HG02678 (cell line): ENCODE data around the gene TIMM44.
"Not testable (repeated sequence)": the region's sequence is repeated elsewhere in the genome, so short reads cannot be mapped to it uniquely, and the experiment has no call there.

Source experiments
- ATAC-seq: cut with Tn5 transposase; IDR thresholded peaks from one replicate; pipeline ENCODE4 v1.9.1; 2021; ENCODE audit warnings: mild to moderate bottlenecking, moderate library complexity; ENCODE audit not compliant: unreplicated experiment

TIMM44 gene

GRCh38 chr19:7904074-7905020, 39.1 kb downstream of the TIMM44 start:
- peak; percentile 36 for ATAC-seq

DNA sequence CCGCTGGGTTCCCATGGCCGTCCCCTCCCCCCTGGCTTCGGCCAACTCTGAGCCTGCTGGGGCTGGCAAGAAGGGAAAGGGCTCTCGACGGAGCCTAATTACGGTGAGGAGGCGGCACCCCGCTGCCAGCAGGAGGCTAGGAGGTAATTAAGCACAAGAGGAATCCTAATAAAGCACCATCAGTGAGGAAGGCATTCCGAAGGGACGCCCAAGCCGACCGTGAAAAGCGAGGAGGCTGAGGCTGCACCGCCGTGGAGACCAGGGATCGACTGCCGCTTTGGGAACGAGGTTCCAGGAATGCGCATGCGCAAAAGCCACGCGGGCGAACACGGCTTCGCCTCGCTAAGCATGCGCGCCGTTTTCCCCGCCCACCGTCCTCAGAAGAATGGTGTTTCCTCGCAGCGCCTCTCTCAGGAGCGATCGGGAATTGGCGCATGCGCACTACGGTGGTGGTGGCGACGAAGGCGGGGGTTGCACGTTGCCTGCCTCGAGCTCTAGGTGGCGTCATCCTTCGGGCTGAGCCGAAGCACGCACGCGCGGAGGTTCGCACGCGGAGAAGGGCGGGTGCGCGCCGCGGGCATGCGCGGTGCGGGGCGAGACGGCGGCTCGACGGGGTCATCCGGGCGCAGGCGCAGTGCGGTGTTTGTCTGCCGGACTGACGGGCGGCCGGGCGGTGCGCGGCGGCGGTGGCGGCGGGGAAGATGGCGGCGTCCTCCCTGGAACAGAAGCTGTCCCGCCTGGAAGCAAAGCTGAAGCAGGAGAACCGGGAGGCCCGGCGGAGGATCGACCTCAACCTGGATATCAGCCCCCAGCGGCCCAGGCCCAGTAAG, 40.0 kb downstream of the TIMM44 start, which contains the start of gene MAP2K7:
MAP2K7 (plus strand) TSS at position 634 of the 830 bp plus-strand sequence; CDS start at position 702, 68 bp downstream.
- peak; percentile 88 for ATAC-seq

GRCh38 chr19:7902796-7903243, 40.6 kb downstream of the TIMM44 start:
- ATAC-seq: no peak

GRCh38 chr19:7901337-7901736, 42.1 kb downstream of the TIMM44 start:
- no peak for ATAC-seq

DNA sequence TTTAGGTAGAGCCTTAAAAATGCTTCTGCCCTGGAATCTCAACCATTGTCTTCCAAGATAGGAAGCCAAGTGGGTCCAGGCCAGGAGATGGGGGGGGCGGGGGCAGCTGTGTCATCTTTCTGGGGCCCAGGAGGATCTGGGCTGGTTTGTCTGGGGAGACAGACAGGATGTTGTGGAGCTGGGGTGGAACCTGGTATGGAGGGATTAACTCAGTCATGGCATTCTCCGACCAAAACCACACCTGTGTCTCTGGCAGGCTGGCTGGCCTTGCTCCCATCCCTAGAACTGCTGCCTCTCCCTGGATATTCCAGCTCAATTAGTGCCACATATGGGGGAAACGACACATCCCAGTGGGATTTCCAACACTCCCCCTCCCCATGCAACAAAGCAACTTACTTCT, 42.5 kb downstream of the TIMM44 start:
- no peak for ATAC-seq

- ATAC-seq: no peak
Observed at GRCh38 chr19:7900401-7900870, 43.0 kb downstream of the TIMM44 start.

- no peak for ATAC-seq
Observed at GRCh38 chr19:7899751-7900378, 43.6 kb downstream of the TIMM44 start.

DNA sequence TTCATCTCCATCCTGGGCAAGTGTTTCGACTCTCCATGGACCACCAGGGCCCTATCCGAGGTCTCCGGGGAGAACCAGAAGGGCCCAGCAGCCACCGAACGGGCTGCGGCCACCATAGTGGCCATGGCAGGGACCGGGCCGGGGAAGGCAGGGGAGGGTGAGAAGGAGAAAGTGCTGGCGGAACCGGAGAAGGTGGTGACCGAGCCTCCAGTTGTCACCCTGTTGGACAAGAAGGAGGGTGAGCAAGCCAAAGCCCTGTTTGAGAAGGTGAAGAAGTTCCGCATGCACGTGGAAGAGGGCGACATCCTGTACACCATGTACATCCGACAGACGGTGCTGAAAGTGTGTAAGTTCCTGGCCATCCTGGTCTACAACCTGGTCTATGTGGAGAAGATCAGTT, 44.5 kb downstream of the TIMM44 start:
- ATAC-seq: no peak

DNA sequence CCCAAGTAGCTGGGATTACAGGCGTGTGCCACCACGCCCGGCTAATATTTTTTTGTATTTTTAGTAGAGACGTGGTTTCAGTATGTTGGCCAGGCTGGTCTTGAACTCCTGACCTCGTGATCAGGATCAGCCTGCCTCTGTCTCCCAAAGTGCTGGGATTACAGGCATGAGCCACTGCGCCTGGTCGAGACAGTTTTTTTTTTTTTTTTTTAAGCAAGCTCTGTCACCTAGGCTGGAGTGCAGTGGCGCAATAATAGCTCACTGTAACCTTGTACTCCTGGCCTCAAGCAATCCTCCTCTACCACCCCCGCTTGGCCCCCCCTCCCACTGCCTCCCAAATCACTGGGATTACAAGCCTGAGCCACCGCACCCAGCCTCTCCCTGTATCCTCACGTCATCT, 46.2 kb downstream of the TIMM44 start:
- no peak for ATAC-seq

- no peak for ATAC-seq
Observed at GRCh38 chr19:7895565-7895964, 47.9 kb downstream of the TIMM44 start.

- no peak for ATAC-seq
Observed at GRCh38 chr19:7894612-7895309, 48.7 kb downstream of the TIMM44 start.

GRCh38 chr19:7893362-7894101, 49.9 kb downstream of the TIMM44 start:
- ATAC-seq: not testable (repeated sequence)

DNA sequence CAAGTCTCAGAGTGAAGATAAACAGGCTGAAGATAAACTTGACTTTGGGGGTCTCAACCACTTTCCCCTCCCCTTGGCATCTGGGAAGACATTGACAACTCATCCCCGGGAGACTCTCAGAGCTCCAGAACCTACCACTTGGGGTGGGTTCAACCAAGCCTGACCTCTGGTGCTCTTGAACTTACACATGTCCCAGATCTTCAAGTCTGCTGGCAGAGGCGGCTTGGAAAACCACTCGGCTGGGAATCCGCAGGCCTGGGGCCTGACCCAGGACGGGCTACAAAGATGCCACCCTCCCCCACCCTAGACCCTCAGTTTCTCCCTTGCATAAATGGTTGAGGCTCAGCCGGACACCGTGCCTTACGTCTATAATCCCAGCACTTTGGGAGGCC, 54.6 kb downstream of the TIMM44 start:
- ATAC-seq: no peak

GRCh38 chr19:7888145-7888825, 55.2 kb downstream of the TIMM44 start, which contains the start of gene LRRC8E:
TSS of gene LRRC8E (plus strand) at chr19:7888510. CDS start at chr19:7895604, 7,094 bp downstream.
- ATAC-seq: no peak

DNA sequence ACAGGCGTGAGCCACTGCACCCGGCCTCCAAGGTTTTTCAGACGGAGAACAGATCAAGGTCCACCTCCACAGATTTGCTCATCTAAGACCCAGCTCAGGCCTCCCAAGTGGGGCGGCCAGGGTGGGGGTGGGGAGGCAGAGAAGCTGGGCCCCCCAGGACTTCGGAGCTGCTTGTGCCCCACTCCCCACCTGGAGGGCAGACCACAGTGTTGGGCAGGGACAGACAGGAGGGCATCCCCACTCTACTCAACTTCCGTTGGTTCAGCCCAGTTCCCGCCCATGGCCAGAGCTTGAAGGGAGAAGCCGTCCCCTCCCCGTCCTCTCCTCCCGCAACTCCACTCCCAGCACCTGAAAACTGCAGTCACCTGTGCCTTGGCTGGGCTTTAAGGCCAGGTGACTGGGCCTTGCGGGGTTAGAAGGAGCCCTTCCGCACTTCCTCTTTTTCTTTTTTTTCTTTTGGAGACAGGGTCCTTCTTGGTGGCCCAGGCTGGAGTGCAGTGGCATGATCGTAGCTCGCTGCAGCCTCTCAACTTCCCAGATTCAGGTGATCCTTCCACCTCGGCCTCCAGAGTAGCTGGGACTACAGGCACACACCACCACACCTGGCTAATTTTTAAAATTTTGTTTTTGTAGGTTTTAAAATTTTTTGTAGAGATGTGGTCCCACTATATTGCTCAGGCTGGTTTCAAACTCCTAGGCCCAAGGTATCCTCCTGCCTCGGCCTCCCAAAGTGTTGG, 55.9 kb downstream of the TIMM44 start:
- no peak for ATAC-seq

- ATAC-seq: no peak
Observed at GRCh38 chr19:7885818-7886217, 57.6 kb downstream of the TIMM44 start.

- ATAC-seq: no peak
Observed at GRCh38 chr19:7883796-7884570, 59.5 kb downstream of the TIMM44 start.

GRCh38 chr19:7883105-7883504, 60.4 kb downstream of the TIMM44 start:
- ATAC-seq: no peak
